Measurements from ENCODE around the gene UBN1.

GRCh38 chr16:4892361-4893102 lies 45.3 kb downstream of the UBN1 start:
- no peak for TF ChIP-seq CTCF (IDR thresholded peaks at IDR 0.05)
- TF ChIP-seq POLR2AphosphoS5 (IDR thresholded peaks at IDR 0.05) = no peak
- TF ChIP-seq EP300 (IDR thresholded peaks at IDR 0.05) = no peak
- TF ChIP-seq POLR2A (IDR thresholded peaks at IDR 0.05) = no peak
